SK-N-SH treated with all-trans-retinoic acid at 6 μM for 48 hours (cell line): Measurements from ENCODE around the gene UTS2.

Experiments used
- ATAC-seq: fragments of 200-7000 bp; cut with Tn5 transposase; 3 replicates; pipeline ENCODE4 v1.9.1; 2020; ENCODE audit warnings: mild to moderate bottlenecking, moderate library complexity
- ARNTL ChIP-seq: fragments of 450-650 bp; formaldehyde crosslinking; IDR thresholded peaks from 2 replicates; pipeline ENCODE4 v1.5.0; 2020; ENCODE audit warnings: low read depth, mild to moderate bottlenecking, moderate library complexity, borderline replicate concordance
- BACH2 ChIP-seq: fragments of 250-450 bp; sonication (Bioruptor Pico); IDR thresholded peaks from 2 replicates; pipeline ENCODE4 v1.9.0; 2021; ENCODE audit warnings: mild to moderate bottlenecking, borderline replicate concordance
- CREB5 ChIP-seq: fragments of 250-450 bp; sonication (Bioruptor Pico); IDR thresholded peaks from 2 replicates; pipeline ENCODE4 v1.5.1; 2020; ENCODE audit warnings: low read depth, mild to moderate bottlenecking, moderate library complexity
- CSDC2 ChIP-seq: fragments of 250-450 bp; sonication (Bioruptor Pico); IDR thresholded peaks from 2 replicates; pipeline ENCODE4 v1.5.0; 2020; ENCODE audit warnings: mild to moderate bottlenecking, moderate library complexity
- CSRNP3 ChIP-seq: fragments of 250-450 bp; sonication (Bioruptor Pico); IDR thresholded peaks from 2 replicates; pipeline ENCODE4 v1.5.1; 2021; ENCODE audit warnings: mild to moderate bottlenecking, moderate library complexity
- ESRRG ChIP-seq: fragments of 250-450 bp; sonication (Bioruptor Pico); IDR thresholded peaks from 2 replicates; pipeline ENCODE4 v1.6.1; 2021; ENCODE audit warnings: mild to moderate bottlenecking
- GLIS3 ChIP-seq: fragments of 250-450 bp; sonication (Bioruptor Pico); IDR thresholded peaks from 2 replicates; pipeline ENCODE4 v1.5.0; 2020; ENCODE audit warnings: mild to moderate bottlenecking, moderate library complexity
- OSR1 ChIP-seq: fragments of 250-450 bp; sonication (Bioruptor Pico); IDR thresholded peaks from 2 replicates; pipeline ENCODE4 v1.8.0; 2022; ENCODE audit warnings: moderate library complexity, mild to moderate bottlenecking, inconsistent platforms
- POU6F1 ChIP-seq: fragments of 250-450 bp; sonication (Bioruptor Pico); IDR thresholded peaks from 2 replicates; pipeline ENCODE4 v1.8.0; 2021; ENCODE audit warnings: low read depth, mild to moderate bottlenecking, moderate library complexity, borderline replicate concordance
- PPARA ChIP-seq: fragments of 250-450 bp; sonication (Bioruptor Pico); IDR thresholded peaks from 2 replicates; pipeline ENCODE4 v1.5.0; 2020; ENCODE audit warnings: mild to moderate bottlenecking, borderline replicate concordance
- SNAI2 ChIP-seq: fragments of 250-450 bp; sonication (Bioruptor Pico); IDR thresholded peaks from 2 replicates; pipeline ENCODE4 v1.5.0; 2020; ENCODE audit warnings: mild to moderate bottlenecking, moderate library complexity
- ZC3H10 ChIP-seq: fragments of 250-450 bp; sonication (Bioruptor Pico); IDR thresholded peaks from 2 replicates; pipeline ENCODE4 v1.5.1; 2021; ENCODE audit warnings: mild to moderate bottlenecking, moderate library complexity
- ZFP3 ChIP-seq: fragments of 250-450 bp; sonication (Bioruptor Pico); IDR thresholded peaks from 2 replicates; pipeline ENCODE4 v1.5.0; 2020; ENCODE audit warnings: mild to moderate bottlenecking, moderate library complexity
- ZFP30 ChIP-seq: fragments of 450-650 bp; formaldehyde crosslinking; IDR thresholded peaks from 2 replicates; pipeline ENCODE4 v1.5.0; 2022; ENCODE audit warnings: mild to moderate bottlenecking, moderate library complexity
- ZNF565 ChIP-seq: fragments of 450-650 bp; formaldehyde crosslinking; conservative IDR thresholded peaks from 2 replicates; pipeline ENCODE4 v1.5.0; 2020; ENCODE audit warnings: low read depth, mild to moderate bottlenecking, moderate library complexity
- ZNF70 ChIP-seq: fragments of 450-650 bp; formaldehyde crosslinking; IDR thresholded peaks from 2 replicates; pipeline ENCODE4 v1.5.0; 2020; ENCODE audit warnings: mild to moderate bottlenecking, moderate library complexity
- ZNF8 ChIP-seq: fragments of 450-650 bp; formaldehyde crosslinking; IDR thresholded peaks from 2 replicates; pipeline ENCODE4 v1.5.0; 2020; ENCODE audit warnings: mild to moderate bottlenecking, moderate library complexity
- TF ChIP-seq, protein P1 (sequence below): fragments of 250-450 bp; sonication (Bioruptor Pico); IDR thresholded peaks from 2 replicates; pipeline ENCODE4 v1.8.0; 2020; ENCODE audit warnings: mild to moderate bottlenecking, moderate library complexity, borderline replicate concordance
- TF ChIP-seq, protein P2 (sequence below): fragments of 250-450 bp; sonication (Bioruptor Pico); IDR thresholded peaks from 2 replicates; pipeline ENCODE4 v1.5.0; 2020; ENCODE audit warnings: mild to moderate bottlenecking, moderate library complexity

Gene UTS2

GRCh38 chr1:7853684-7854026 is 790 bp upstream of the UTS2 start:
- ATAC-seq, result no peak
- TF ChIP-seq, protein P1, sequence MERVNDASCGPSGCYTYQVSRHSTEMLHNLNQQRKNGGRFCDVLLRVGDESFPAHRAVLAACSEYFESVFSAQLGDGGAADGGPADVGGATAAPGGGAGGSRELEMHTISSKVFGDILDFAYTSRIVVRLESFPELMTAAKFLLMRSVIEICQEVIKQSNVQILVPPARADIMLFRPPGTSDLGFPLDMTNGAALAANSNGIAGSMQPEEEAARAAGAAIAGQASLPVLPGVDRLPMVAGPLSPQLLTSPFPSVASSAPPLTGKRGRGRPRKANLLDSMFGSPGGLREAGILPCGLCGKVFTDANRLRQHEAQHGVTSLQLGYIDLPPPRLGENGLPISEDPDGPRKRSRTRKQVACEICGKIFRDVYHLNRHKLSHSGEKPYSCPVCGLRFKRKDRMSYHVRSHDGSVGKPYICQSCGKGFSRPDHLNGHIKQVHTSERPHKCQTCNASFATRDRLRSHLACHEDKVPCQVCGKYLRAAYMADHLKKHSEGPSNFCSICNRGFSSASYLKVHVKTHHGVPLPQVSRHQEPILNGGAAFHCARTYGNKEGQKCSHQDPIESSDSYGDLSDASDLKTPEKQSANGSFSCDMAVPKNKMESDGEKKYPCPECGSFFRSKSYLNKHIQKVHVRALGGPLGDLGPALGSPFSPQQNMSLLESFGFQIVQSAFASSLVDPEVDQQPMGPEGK (CRISPR knock-in tag), result no peak
- no peak for TF ChIP-seq SNAI2 (CRISPR knock-in tag)
- no peak for TF ChIP-seq ZNF565
- TF ChIP-seq OSR1, result no peak

DNA sequence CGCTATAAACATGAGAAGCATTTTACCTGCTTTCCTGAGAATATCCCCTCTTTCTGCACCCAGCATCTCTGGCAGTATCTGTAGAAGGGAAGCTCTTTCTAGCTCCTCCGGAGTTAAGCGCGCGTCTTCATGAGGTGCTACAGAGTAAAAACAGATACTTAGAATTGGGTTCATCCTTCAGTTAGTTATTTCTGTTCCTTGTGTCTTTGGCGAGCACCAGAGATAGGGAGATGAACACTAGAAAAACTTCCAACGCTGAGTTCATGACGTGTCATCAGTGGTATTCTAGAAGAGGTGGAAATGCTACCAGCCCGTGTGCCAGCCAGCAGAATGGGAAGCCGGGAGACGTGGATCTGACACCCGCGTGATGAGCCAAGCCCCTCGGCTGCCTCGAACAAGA is 2.1 kb downstream of the UTS2 start:
- TF ChIP-seq GLIS3 (CRISPR knock-in tag), result no peak
- TF ChIP-seq ARNTL (CRISPR knock-in tag), result no peak
- no peak for TF ChIP-seq POU6F1 (CRISPR knock-in tag)
- TF ChIP-seq CREB5 (CRISPR knock-in tag), result no peak
- TF ChIP-seq ZNF8 (CRISPR knock-in tag), result no peak
- no peak for TF ChIP-seq CSDC2 (CRISPR knock-in tag)
- TF ChIP-seq ZNF565, result no peak
- no peak for TF ChIP-seq ZFP30 (CRISPR knock-in tag)
- TF ChIP-seq, protein P1 (CRISPR knock-in tag), result no peak
- ATAC-seq, result no peak

DNA sequence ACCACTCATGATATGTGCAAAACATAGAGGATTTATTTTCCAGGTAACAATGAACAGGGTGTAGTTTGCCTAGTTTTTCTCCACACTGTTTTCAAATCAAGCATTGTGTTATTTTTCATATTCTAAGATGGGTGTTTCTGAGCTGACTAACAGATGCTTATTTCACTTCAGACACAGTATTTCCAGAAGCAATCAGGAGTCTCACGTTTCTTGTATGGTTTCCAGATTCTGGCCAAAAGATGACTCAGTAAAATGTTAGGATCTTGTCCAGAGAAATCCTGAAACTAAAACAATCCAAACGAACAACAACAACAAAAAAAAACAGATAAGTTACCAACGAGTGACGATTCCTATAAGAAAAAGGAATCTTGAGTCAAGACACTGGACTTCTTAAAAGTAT is 5.3 kb downstream of the UTS2 start:
- no peak for TF ChIP-seq PPARA
- ATAC-seq, result peak; percentile 81

- no peak for ATAC-seq
- TF ChIP-seq ZFP30 (CRISPR knock-in tag), result no peak
- no peak for TF ChIP-seq ZFP3 (CRISPR knock-in tag)
- TF ChIP-seq CSRNP3 (CRISPR knock-in tag), result no peak
- TF ChIP-seq, protein P2, sequence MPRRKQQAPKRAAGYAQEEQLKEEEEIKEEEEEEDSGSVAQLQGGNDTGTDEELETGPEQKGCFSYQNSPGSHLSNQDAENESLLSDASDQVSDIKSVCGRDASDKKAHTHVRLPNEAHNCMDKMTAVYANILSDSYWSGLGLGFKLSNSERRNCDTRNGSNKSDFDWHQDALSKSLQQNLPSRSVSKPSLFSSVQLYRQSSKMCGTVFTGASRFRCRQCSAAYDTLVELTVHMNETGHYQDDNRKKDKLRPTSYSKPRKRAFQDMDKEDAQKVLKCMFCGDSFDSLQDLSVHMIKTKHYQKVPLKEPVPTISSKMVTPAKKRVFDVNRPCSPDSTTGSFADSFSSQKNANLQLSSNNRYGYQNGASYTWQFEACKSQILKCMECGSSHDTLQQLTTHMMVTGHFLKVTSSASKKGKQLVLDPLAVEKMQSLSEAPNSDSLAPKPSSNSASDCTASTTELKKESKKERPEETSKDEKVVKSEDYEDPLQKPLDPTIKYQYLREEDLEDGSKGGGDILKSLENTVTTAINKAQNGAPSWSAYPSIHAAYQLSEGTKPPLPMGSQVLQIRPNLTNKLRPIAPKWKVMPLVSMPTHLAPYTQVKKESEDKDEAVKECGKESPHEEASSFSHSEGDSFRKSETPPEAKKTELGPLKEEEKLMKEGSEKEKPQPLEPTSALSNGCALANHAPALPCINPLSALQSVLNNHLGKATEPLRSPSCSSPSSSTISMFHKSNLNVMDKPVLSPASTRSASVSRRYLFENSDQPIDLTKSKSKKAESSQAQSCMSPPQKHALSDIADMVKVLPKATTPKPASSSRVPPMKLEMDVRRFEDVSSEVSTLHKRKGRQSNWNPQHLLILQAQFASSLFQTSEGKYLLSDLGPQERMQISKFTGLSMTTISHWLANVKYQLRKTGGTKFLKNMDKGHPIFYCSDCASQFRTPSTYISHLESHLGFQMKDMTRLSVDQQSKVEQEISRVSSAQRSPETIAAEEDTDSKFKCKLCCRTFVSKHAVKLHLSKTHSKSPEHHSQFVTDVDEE (CRISPR knock-in tag), result no peak
- no peak for TF ChIP-seq ZNF565
- no peak for TF ChIP-seq PPARA
- no peak for TF ChIP-seq ARNTL (CRISPR knock-in tag)
- TF ChIP-seq CREB5 (CRISPR knock-in tag), result no peak
- no peak for TF ChIP-seq POU6F1 (CRISPR knock-in tag)
- TF ChIP-seq ESRRG (CRISPR knock-in tag), result no peak
- TF ChIP-seq SNAI2 (CRISPR knock-in tag), result no peak
- TF ChIP-seq OSR1, result no peak
- no peak for TF ChIP-seq BACH2 (CRISPR knock-in tag)
- no peak for TF ChIP-seq ZC3H10 (CRISPR knock-in tag)
- TF ChIP-seq, protein P1 (CRISPR knock-in tag), result no peak
- no peak for TF ChIP-seq ZNF70 (CRISPR knock-in tag)
- TF ChIP-seq CSDC2 (CRISPR knock-in tag), result no peak
Observed at GRCh38 chr1:7846656-7847055, 6.2 kb downstream of the UTS2 start.
